ENCODE results near the gene MAPK7.
"Not testable (repeated sequence)": the region's sequence is repeated elsewhere in the genome, so short reads cannot be mapped to it uniquely, and the experiment has no call there.

MAPK7 gene

DNA sequence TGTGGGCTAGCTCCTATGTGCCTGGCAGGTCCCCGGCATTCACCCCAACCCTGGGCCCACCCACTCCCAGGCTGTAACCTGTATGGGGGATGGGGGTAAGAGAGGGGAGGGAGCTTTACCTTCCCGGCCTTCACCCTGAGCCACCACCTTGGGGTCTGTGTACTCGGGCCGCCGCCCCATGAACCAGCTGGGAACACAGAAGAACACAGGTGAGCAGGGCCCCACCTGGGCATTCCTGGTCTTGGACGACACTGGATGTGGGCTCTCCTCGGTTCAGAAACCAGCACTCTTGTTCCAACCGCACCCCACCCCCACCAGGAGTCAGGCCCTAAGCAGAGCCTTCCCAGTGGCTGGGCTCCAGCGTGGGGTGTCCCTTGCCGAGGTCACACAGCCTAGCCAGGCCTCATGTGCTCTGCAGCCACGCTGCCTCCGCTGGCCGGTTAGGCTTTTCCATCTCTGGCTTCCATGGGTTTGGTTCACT, 34.6 kb upstream of the MAPK7 start:
- DNase-seq: no peak

- DNase-seq: no peak
Observed at GRCh38 chr17:19344311-19345066, 33.8 kb upstream of the MAPK7 start.

DNA sequence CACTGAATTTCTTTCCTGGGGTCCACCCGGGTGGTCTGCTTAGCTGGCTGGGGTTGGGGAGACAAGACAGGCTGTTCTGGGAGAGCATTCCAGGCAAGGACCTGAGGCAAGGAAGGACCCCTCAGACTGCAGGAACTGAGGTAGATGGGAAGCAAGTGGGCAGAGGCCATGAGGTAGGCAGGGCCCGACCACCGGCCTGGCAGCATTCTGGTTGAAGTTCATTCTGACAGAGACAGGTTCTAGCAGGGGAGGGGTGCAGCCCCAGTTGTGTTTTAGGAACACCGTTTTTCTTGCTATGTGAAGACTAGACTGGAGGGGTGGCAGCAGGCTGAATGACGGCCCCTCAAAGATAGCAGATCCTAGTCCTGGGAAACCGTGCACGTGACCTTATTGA, 33.2 kb upstream of the MAPK7 start:
- no peak for DNase-seq

DNA sequence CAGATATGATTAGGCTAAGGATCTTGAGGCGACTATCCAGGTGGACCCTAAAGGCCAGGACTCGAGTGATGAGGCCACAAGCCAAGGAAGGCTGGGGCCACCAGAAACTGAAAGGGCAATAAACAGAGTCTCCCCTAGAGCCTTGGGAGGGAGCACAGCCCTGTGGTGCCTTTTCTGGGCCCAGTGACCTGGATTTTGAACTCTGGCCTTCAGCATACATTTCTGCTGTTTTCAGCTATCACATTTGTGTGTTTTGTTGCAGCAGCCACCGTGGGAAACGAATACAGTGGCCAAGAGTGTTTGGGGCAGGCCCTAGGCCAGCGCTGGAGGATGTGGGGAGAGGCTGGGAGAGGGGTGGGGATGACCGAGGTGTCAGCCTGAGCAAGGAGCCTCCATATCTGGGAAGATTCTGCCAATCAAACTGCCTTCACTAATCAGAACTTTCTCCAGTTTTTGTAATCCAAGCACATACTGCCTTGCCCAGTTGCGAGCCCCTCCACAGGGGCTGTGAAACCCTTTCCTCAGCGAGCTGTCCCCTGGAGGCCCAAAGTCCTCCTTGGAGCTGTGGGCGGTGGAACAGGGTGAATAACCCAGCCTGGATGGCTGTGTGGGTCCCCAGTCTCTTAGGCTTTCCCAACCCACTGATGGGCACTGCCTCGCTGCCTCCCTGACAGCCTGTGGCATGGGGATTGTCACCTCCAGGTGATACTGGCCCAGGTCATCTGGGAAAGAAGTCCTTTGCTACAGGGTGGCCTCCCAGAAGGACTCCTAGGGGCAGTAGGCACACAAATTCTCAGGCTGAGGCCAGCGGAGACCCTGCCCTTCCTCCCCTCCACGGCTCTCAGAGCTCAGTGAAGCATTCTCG, 32.6 kb upstream of the MAPK7 start:
- no peak for DNase-seq

GRCh38 chr17:19346351-19347255, 31.7 kb upstream of the MAPK7 start:
- no peak for DNase-seq

DNA sequence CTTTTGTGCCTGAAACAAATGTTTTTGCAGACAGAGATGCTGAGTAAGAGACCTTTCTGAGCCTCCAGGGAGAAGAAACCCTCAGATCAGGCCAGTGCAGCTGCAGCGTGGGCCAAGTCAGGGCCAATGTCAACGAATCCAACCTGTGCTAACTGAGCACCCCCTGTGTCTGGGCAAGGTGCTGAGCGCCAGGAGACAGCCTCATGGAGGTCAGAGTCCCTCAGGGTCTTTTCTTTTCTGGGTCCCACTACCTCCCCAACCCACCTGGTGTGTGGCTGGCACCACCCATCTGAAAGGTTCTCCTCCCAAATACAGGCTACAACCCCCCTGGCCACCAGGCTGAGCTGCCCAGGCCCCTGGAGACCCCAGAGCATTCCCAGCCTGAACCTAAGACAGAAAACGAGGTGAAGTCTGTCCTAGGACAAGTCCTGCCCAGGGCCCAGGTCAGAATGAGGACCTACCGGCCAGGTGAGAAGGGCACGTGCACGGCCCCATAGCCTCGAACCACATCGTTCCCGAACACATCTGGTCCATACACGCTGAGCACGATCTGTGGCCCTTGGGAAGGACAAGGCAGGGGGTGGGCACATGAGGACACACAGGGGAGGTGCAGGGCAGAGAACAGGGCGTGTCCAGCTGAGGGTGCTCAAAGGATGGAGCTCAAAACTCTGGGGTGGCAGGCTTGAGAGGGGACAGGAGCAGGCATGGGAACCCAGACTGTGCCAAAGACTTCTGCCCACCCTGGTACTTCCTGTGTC, 30.8 kb upstream of the MAPK7 start:
- no peak for DNase-seq

GRCh38 chr17:19348081-19348650, 30.1 kb upstream of the MAPK7 start:
- no peak for DNase-seq

DNA sequence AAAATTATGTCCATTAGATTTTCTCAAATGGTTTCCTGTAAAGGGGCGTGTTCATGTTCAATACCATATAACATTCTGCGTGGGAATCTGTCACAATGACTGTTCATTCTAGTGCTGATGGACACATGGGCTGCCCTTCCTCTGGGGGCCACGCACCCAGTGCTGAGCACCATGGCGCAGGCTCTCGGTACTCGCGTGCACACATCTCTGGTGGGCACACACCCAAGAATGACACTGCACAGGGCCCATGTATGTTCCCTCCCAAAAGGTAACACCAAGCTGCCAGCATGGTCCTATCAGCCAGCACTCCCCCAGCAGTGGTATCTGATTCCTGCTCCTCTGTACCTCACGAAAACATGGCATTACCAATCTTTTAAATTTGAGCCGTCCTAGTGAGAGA, 29.5 kb upstream of the MAPK7 start:
- DNase-seq: no peak

DNA sequence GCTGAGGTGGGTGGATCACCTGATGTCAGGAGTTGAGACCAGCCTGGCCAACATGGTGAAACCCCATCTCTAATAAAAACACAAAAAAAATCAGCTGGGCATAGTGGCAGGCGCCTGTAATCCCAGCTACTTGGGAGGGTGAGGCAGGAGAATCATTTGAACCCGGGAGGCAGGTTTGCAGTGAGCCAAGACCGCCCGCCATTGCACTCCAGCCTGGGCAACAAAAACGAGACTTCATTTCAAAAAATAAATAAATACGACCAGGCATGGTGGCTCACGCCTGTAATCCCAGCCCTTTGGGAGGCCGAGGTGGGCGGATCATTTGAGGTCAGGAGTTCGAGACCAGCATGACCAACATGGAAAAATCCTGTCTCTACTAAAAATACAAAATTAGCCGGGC, 24.9 kb upstream of the MAPK7 start:
- DNase-seq: not testable (repeated sequence)

GRCh38 chr17:19354748-19355147, 23.6 kb upstream of the MAPK7 start:
- no peak for DNase-seq

DNA sequence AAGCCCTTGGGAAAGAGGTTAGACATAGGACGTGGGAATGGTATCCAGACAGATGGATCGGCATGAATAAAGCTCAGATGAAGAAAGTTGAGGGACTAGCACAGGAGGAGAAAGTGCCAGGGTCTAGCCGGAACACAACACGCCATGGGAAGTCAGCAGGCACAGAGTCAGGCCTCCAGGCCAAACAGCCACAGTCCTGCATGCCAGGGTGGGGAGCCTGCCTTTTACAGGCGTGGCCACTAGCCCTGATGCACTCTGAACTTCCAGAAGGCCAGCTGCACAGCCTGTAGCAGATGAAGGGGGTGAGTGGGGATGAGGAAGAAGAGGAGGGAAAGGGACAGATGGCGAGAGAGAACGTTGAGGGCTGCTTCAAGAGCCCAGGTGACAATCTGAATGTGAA, 20.9 kb upstream of the MAPK7 start:
- no peak for DNase-seq

GRCh38 chr17:19357761-19358160, 20.5 kb upstream of the MAPK7 start:
- no peak for DNase-seq

GRCh38 chr17:19359151-19359550, 19.1 kb upstream of the MAPK7 start:
- no peak for DNase-seq

DNA sequence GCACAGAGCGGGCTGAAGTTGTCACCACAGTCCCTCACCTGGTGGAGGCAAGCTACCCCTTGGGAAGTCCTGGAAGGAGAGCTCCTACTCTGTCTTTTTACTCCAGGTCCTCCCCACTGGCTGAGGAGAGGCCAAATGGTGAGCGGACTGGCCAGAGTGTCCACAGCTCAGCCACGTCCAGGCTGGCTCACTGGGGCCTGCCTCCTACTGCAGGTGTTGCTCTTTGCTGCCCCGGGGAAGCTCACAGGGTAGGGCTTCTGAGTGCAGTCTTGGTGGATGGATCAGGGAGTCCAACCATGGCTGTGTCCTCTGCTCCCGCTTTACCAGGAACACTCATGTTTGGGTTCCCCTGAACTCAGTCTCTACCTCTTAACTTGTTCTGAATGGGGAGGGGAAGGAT, 18.4 kb upstream of the MAPK7 start:
- DNase-seq: no peak

DNA sequence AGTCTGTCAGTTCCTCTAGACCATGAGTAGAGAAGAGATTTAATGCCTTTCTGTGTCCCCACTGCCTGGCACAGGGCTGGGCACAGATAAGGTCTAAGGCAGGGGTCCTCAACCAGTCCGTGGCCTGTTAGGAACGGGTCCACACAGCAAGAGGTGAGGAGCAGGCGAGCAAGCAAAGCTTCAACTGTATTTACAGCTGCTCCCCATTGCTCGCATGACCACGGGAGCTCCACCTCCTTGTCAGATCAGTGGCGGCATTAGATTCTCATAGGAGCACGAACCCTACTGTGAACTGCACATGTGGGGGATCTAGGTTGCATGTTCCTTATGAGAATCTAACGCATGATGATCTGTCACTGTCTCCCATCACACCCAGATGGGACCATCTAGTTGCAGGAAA, 17.5 kb upstream of the MAPK7 start:
- no peak for DNase-seq

DNA sequence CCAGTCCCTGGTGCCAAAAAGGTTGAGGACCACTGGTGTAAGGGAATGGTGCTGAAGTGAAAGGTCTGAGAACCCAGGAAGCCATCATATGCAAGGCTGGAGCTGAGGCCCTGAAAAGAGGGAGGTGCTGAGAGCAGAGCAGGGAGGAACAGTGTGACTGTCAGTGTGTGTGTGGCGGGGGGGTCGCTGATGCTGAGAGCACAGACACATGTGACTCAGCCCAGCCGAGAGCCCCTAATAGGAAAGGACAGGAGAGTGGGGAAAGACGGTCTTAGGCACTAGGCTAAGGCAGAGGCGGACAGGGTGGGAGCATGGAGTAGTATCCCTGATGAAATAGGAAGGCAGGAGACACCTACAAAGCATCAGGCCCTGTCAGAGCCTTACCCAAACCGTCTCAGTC, 17.0 kb upstream of the MAPK7 start:
- no peak for DNase-seq

GRCh38 chr17:19361944-19362276, 16.4 kb upstream of the MAPK7 start:
- no peak for DNase-seq

GRCh38 chr17:19362277-19363113, 15.8 kb upstream of the MAPK7 start, which contains the start of gene B9D1:
Gene B9D1 (minus strand): TSS chr17:19362723. CDS start chr17:19362569, 154 bp downstream.
- peak; percentile 9 for DNase-seq

DNA sequence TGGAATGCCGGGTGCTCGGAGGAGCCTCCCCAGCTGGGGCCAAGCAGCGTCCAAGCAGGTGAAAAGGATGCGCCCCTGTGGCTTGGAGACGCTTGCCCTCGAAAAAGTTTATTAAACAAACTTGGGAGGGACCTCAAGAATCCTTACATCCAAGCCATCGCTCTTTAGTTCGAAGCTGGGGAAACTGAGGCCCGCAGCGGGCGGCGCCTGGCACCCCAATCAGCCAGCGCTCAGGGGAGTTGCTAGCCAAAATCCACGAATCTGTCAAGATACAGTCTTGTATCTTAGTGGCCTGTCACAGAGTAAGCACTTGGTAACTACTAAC, 15.2 kb upstream of the MAPK7 start:
- DNase-seq: no peak

DNA sequence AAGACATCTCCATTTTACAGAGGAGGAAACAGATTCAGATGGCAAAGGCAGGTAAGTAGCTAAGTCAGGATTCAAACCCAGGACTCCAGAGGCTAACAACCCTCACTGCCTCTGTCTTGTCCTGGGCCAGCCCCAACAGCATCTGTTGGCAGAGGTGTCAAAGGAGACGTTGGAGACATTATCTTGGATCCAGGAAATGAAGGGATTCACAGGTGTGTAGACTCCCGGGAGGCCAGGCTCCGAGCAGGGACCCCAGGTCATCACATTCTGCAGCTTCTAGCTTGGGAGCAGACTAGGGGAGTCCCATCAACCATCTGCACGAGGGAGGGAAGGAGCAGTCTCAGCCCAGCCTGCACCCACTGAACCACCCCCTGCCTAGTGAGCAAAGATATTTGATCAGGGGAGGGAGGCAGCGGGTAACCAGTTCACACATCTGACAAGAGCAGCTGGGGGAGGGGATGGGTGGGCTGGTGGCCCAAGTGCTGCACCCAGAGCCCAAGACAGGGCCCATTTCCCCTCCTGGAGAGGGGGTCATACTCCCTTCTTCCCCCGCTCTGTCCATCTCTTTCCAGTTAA, 14.8 kb upstream of the MAPK7 start:
- no peak for DNase-seq

Data from NK-92 treated with Interleukin-12 subunit alpha and Interleukin-12 subunit beta, amount 100 ng/mL, for 24 hours (cell line).